ENCODE results near the gene IFNA10.
"Not testable (repeated sequence)": the region's sequence is repeated elsewhere in the genome, so short reads cannot be mapped to it uniquely, and the experiment has no call there.

Gene IFNA10

GRCh38 chr9:21166560-21166959 lies 40.4 kb downstream of the IFNA10 start, which contains the start of gene IFNA21:
Gene IFNA21, minus strand, starts transcription at chr9:21166660. Its CDS starts 48 bp downstream, at chr9:21166612.
- H3K36me3 ChIP-seq (ENCODE audit: insufficient read depth, low read length); H3K4me1 ChIP-seq (ENCODE audit: insufficient read depth, low read length); H3K27me3 ChIP-seq (ENCODE audit: insufficient read depth, low read length); H3K4me3 ChIP-seq (ENCODE audit: low read length); H2AFZ ChIP-seq (ENCODE audit: low read depth, low read length); H3K9me3 ChIP-seq (ENCODE audit: low read length): not testable (repeated sequence)

GRCh38 chr9:21165516-21165915 lies 41.4 kb downstream of the IFNA10 start:
- no peaks in the 10 kb centered on the region for H3K36me3 ChIP-seq (ENCODE audit: insufficient read depth, low read length)
- no peaks in the 10 kb centered on the region for H3K4me1 ChIP-seq (ENCODE audit: insufficient read depth, low read length)
- H3K4me3 ChIP-seq (ENCODE audit: low read length): no peak overlapping the region
- H3K9me3 ChIP-seq (ENCODE audit: low read length): no peaks in the 10 kb centered on the region
- H2AFZ ChIP-seq (ENCODE audit: low read depth, low read length): no peak overlapping the region
- no peaks in the 10 kb centered on the region for H3K27me3 ChIP-seq (ENCODE audit: insufficient read depth, low read length)

DNA sequence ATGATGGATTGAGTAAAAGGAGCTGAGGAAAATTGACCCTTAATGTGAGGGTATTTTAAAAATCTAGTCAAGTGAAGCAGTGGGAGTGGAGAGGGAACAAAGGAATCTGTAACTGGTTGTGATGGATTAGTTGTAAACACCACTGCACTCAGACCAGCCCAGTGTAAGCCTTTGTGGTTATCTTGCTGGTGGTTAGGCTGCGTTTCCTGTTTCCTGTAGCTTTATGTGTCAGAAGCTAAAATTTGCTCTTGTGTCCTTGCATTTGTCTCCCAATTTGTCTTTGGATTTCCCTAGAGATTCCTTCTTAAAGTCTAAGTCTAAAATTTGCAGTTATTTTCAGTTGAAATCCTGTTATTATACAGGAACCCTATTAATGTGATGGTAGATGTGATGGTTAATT lies 46.8 kb downstream of the IFNA10 start:
- H3K4me3 ChIP-seq (ENCODE audit: low read length): no peak overlapping the region
- no peaks in the 10 kb centered on the region for H3K4me1 ChIP-seq (ENCODE audit: insufficient read depth, low read length)
- H3K27me3 ChIP-seq (ENCODE audit: insufficient read depth, low read length): no peaks in the 10 kb centered on the region
- H3K9me3 ChIP-seq (ENCODE audit: low read length): no peaks in the 10 kb centered on the region
- no peak overlapping the region for H2AFZ ChIP-seq (ENCODE audit: low read depth, low read length)
- H3K36me3 ChIP-seq (ENCODE audit: insufficient read depth, low read length): no peaks in the 10 kb centered on the region

All from neuron (in vitro differentiated cells).